Glomerular visceral epithelial cell (primary cell): ENCODE measurements around the gene ATP8A2.

Experiments
- DNase-seq: peaks from one replicate; pipeline ENCODE4 v3.0.0-alpha.2; 2016; ENCODE audit errors: extremely low spot score

The ATP8A2 gene

GRCh38 chr13:25683662-25684370 is 312.0 kb downstream of the ATP8A2 start:
- no peak for DNase-seq

- DNase-seq = no peak
Observed at GRCh38 chr13:25684491-25684890, 312.7 kb downstream of the ATP8A2 start.

GRCh38 chr13:25686831-25687470 is 315.2 kb downstream of the ATP8A2 start:
- DNase-seq = no peak

GRCh38 chr13:25687471-25688225 is 315.9 kb downstream of the ATP8A2 start:
- DNase-seq = no peak

GRCh38 chr13:25688536-25688935 is 316.8 kb downstream of the ATP8A2 start:
- DNase-seq = no peak

- DNase-seq = no peak
Observed at GRCh38 chr13:25689539-25689938, 317.8 kb downstream of the ATP8A2 start.

- DNase-seq = no peak
Observed at GRCh38 chr13:25690582-25690981, 318.8 kb downstream of the ATP8A2 start.

- no peak for DNase-seq
Observed at GRCh38 chr13:25691654-25692053, 319.9 kb downstream of the ATP8A2 start.

GRCh38 chr13:25692099-25692498 is 320.3 kb downstream of the ATP8A2 start:
- DNase-seq = no peak

GRCh38 chr13:25699056-25699455 is 327.3 kb downstream of the ATP8A2 start:
- no peak for DNase-seq

GRCh38 chr13:25699600-25699999 is 327.8 kb downstream of the ATP8A2 start:
- peak; percentile 24 for DNase-seq

GRCh38 chr13:25701304-25701703 is 329.5 kb downstream of the ATP8A2 start:
- DNase-seq = no peak

- no peak for DNase-seq
Observed at GRCh38 chr13:25702386-25702785, 330.6 kb downstream of the ATP8A2 start.

GRCh38 chr13:25707726-25708125 is 336.0 kb downstream of the ATP8A2 start:
- no peak for DNase-seq

GRCh38 chr13:25708268-25708667 is 336.5 kb downstream of the ATP8A2 start:
- no peak for DNase-seq

- DNase-seq = no peak
Observed at GRCh38 chr13:25709088-25709487, 337.3 kb downstream of the ATP8A2 start.

GRCh38 chr13:25715760-25716159 is 344.0 kb downstream of the ATP8A2 start:
- DNase-seq = no peak

GRCh38 chr13:25717666-25718197 is 346.0 kb downstream of the ATP8A2 start:
- no peak for DNase-seq

GRCh38 chr13:25719666-25720065 is 347.9 kb downstream of the ATP8A2 start:
- DNase-seq = no peak

GRCh38 chr13:25722893-25723292 is 351.1 kb downstream of the ATP8A2 start:
- no peak for DNase-seq

- DNase-seq = no peak
Observed at GRCh38 chr13:25725104-25725503, 353.3 kb downstream of the ATP8A2 start.

- DNase-seq = no peak
Observed at GRCh38 chr13:25727250-25727649, 355.5 kb downstream of the ATP8A2 start.

GRCh38 chr13:25727810-25728209 is 356.0 kb downstream of the ATP8A2 start:
- no peak for DNase-seq
